ENCODE data around the gene BUD13.
"Not testable (repeated sequence)": the region's sequence is repeated elsewhere in the genome, so short reads cannot be mapped to it uniquely, and the experiment has no call there.

The BUD13 gene

DNA sequence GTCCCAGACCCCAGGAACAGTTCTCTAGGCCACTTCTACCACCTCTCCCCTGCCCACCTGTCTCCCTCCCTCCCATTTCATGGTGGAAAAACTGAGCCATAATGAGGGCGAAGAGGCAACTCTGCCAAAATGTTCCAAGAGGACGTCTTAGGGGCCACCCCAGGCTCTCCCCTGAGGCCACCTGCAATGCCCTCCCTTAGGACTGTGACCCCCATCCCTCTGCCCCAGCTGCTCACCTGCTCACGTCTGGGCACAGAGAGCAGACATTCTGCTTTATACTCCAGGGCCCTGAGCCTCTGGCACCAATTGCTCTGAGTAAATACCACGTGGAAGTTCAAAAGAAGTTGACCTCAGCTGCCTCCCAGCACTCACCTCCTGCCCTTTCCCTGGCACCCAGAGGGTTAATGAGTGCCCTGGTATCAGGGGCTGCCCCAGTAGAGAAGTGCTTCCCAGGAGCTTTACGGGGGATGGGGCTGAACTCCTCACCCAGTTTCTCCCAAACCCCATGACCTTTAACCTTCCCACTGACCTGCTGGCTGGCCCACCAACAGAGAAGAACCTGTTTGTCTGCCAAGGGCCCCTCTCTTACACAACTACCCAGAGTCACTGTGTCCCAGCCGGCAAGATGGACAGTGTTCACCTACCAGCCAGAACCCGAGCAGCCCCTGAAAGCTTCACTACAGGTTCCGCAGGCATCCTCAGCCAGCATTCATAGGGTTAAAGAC is 19.5 kb upstream of the BUD13 start:
- no peak for DNase-seq (ENCODE audit: low read depth)

DNA sequence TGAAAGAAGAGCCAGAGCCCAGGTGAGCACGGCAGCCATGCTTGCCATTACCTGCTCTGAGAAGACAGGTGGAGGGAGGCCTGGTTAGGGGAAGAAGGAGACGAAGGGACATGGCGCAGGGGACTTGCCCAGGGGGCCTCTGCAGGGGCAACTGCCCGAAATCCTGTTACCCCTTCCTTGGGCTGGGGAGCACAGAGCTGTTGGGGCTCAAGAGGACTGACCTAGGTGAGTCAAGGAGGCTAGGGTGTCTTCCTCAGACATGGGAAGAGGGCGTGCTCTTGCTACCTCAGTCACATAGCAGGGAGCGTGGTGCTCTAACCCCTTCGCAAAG is 19.0 kb upstream of the BUD13 start, which contains the start of gene APOA5:
Gene APOA5, minus strand, starts transcription at position 67 of the 331 bp plus-strand sequence. Its CDS starts 19 bp downstream, at position 48.
- DNase-seq (ENCODE audit: low read depth) = no peak

DNA sequence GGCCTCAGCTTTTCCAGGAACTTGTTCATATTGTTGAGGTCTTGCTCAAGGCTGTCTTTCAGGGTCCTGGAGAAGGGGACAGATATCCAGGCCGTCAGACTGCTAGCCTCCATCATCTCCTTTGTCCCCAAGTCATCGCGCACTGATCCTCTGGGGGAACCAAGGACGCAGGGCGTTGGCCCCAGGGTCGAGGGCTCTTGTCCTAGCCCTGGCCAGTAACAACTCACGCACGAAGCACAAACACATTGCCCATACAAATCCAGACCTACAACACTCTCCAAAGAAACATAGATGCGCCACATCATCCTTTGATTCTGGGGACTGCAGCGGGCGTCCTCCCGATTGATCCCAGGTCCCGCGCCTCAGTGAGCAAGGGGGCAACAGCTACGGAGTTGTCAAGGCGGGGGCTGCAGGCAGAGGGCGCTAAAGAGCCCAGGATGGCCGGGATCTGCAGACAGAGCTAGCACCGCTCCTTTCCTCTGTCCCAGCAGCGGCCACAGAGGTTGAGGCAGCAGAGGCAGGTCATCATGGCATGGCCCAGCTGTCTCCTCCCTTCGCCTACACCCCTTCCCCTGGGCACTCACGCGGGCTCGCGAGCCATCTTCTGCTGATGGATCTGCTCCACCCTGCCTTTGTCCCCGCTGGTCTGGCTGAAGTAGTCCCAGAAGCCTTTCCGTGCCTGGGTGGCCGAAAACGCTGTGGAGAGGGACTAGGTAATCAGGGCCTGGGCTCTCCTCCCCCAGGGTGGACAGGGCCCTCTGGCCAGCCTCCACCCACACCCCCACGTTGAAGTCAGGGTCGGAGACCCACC is 18.4 kb upstream of the BUD13 start:
- peak; percentile 61 for DNase-seq (ENCODE audit: low read depth)

DNA sequence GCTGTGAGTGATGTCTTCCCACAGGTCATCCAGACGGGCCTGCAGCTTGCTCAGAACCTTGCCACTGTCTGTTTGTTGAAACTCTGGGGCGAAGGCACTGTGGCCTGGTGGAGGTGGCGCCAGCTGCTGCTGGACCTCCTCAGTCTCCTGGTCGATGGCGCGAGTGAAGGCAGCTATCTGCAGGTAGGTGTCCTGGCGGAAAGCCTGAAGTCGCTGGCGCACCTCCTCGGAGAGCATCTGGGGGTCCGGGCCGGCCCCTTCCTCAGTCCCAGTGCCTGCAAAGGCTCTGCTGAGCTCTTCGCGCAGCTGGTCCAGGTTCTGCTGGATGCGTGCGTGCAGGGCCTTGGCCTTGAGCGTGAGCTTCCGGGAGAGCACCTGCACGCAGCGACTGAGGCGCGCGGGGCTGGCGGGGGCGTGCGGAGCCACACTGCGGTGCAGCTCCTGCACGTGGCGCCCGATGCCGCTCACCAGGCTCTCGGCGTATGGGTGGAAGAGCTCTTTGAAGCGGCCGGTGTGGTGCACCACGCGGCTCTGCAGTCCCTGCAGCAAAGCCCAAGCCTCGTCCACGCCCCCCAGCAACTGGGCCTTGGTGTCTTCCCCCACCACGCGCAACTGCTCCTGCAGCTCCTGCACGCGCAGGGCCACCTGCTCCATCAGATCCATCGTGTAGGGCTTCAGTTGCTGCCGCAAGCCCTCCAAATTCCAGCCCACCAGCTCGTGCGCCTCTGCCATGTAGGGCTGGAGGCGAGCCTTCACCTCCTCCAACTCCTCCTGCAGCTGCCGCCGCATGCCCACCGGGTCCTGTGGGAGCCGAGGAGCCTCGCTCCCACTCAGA is 17.6 kb upstream of the BUD13 start:
- no peak for DNase-seq (ENCODE audit: low read depth)

DNA sequence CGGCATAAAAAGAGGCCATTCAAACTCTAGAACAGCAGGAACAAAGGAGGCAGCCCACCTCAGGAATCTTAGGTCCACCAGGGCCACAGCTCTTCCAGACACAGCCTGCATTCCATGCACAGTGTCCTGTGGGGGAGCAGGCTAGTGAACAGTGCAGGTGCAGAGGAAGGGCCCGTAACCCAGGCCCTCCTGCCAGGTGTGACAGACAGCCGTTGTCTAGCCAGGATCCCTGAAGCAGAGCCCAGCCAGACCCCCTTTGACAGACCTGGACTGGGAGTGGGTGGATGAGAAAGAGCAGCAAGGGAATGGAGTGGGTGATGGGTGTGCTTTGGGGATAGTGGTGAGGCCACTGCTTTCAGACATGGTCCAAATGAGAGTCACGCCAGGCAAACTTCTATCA is 16.2 kb upstream of the BUD13 start:
- no peak for DNase-seq (ENCODE audit: low read depth)

DNA sequence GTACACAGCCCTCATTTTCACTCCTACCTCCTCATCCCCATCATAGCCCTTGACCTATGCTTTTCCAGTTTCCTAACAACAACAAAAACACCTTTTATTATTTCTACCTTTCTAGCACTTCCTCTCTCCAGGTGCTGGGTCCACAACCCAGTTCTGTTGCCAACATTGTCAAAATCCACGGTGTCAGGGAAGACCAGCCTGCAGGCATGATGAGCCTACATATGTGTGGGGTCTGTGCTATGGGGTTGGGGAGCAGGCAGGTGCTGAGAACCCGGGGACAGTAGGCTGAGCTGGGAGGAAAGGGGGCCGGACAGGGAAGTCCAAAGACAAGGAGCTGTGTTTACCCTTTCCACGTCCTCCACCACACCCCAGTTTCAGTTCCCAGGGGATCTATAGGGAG is 15.7 kb upstream of the BUD13 start:
- DNase-seq (ENCODE audit: low read depth) = no peak

DNA sequence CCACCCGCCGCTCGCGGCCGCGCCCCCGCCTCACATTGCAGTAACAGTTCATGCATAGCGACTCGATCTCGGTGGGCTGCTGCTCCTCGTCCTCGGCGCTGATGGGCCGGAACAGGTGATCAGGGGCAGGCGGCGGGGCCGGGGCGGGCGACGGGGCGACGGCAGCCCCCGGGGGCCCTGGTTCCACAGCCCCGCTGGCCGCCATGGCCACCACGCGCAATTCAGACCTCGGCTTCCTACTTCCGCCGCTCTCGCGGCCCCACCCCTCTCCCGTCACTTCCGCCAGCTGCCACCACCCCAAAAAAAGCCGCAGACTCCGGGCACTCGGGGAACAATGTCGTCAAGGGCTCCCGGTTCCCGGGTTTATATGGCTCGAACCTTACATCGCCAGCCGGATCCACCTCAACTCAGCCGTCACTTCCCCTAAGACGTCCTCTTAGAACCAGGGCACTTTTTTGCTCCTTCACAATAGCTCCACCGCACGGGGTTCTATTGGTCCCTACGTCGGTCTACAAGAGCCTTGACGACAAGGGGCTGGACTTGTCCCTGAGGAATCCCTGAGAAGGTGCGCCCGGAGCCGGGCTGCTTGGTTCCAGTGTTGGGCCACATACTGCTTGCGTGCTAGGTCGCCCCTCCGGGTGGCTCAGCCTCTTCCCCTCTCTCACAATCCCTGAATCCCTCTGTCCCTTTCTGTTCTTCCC is 15.1 kb upstream of the BUD13 start, which contains the start of gene ZPR1:
Gene ZPR1, minus strand, starts transcription at position 238 of the 701 bp plus-strand sequence. Its CDS starts 33 bp downstream, at position 205.
- DNase-seq (ENCODE audit: low read depth) = peak; percentile 76

DNA sequence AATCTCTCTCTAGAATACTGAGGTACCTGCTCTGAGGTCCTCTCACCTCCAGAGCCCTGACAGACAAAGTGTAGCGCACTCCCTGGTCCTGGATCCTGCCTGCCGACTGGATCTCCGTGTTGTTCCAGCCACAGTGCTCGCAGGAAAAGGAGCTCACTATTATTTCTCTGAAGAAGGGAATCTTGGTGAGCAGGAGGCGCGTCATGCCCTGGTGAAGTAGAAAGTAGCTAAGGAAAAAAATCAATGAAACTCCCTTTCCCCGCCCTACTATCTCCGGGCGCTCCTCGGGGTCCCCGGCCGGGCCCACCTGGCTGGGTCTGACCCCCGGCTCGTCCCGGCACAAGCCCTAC is 14.6 kb upstream of the BUD13 start:
- DNase-seq (ENCODE audit: low read depth) = no peak

DNA sequence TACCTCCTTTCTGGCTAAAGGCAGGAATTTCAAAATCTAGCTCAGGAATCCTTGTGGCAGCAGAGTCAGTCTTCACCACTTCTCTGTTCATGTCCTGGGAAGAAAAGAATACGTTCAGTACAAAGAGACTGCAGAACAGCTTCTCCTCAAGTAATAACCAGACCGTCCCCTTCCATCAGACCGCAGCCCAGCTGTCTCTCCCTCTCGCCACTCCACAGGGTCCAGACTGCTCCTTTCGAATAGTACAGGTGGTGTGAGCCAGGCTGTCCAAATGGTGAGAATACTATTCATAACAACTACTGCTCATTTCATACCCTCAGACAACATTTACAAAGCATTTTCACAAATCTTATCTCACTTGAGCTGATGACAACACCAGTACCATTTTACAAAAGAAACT is 14.2 kb upstream of the BUD13 start:
- DNase-seq (ENCODE audit: low read depth) = no peak

DNA sequence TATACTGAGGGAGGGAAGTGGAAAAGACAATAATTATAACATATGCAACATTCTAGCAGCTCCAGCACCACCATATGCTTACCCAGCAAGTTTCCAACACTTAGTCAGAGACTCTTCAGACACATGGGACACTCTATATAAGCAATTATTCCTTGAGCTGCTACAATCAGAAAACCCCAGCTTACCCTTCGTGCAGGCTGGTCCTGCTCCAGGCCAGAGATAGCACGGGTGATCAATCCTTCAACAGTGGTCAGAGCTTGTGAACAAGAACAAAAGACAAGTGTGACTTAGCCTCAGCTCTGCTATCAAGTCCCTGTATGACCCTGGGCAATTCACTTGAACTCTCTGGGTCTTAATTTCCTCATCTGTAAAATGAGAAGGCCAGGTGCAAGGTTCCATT is 13.5 kb upstream of the BUD13 start:
- no peak for DNase-seq (ENCODE audit: low read depth)

DNA sequence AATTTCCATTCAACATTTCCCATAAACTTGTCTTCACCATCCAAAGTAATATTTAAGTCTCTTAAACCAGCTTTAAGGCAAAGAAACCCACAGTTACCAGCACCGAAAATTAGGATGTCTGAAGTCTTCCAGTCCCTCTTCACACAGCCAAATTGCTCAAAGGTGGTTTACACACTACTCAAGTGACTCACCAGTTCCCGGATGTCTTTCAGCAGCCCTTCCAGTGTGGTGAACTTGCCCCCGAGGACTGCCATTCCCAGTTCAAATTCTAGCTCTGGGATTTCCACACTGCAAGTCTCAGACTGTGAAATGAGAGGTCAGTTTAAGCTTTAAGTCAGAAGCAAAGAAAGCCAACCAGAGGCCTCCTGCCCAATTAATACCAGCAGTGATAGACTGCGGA is 9.9 kb upstream of the BUD13 start:
- DNase-seq (ENCODE audit: low read depth) = no peak

DNA sequence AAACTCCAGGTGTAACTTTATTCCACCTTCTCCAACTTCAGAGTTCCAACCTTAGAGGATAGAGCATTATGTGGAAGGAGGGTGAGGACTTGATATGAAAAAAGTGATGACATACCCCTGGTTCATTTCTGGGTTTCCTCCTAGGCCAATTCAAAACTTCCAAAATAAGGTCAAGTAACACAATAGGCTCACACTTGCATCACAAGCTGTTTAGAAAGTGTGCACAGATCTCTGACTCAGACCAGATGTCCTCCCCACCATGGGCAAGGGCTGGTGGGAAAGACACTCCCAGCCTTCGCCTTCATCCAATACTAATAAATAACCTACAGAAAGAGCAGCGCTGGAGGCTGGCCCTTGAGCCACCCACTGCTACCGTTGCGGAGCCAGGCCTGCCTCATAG is 5.8 kb upstream of the BUD13 start:
- DNase-seq (ENCODE audit: low read depth) = no peak

DNA sequence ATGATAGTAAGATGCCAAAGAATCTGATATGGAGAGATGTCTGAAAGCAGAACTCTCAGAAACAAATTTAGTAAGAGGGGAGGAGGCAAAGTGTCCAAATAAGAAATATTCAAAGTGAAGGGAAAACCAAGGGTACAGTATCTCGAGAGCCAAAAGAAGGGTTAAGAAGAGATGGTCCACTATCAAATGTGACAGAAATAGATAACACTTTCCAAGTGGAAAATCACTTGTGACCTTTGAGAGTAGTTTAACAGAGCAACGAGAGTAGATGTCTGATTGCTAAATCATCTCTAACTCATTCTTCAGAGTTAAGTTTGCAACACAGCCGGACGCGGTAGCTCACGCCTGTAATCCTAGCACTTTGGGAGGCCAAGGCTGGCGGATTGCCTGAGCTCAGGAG is 4.3 kb upstream of the BUD13 start:
- DNase-seq (ENCODE audit: low read depth) = no peak

DNA sequence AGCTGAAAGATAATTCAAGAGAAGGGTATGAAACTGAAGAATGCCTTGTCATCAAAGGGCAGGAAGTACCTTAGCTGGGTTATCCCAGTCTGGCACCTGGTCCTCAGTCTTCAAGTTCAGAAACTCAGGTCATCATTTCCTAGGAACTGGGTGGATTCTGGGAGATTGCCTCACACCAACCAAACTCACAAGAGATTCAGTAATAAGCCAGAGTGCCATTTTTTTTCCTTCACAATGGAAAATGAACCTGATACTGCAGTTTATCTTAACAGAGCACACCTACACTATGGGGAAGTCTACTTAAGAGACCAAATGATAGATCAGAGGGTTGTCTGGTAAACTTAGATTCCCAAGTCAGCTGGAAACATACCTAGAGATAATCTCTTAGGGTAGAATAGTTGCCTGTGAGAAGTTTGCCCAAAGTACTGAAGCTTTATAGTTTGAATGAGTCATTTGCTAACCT is 3.8 kb upstream of the BUD13 start:
- no peak for DNase-seq (ENCODE audit: low read depth)

DNA sequence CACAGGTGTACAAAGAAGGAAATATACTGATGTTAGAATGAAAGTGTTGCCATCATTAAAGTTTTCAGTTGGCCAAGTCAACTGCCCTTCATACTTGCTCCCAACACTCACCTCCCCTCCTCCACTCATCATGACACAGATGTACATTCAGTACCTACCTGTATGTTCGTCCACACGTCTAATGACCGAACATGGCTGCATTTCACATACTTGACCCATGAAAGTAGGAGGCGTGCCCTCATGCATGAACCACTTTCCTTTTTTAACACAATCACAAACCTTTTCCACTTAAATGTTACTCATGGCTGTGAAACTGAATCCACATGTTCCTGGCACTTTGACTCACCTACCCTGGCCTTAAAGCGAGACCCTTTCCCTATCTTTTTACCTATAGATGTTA is 3.2 kb upstream of the BUD13 start:
- no peak for DNase-seq (ENCODE audit: low read depth)

DNA sequence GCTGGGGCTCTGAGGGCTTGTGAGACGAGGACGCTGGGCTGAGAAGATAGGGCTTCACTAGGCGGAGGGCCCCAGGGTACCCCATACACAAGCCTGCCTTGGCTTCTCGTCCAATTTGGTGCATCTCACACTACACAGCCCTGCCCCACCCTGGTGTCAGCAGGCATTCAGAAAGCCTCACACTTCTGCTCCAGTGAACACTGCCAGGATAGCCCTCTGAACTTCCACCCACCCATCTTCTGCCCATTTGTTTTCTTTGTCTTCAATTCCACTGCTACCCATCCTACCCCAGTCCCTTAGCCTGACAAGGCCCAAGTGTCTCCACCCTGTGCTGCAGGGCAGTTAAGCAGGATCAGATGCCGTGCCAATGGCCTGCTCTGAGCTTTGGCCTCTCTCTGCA is 1.9 kb upstream of the BUD13 start:
- no peak for DNase-seq (ENCODE audit: low read depth)

DNA sequence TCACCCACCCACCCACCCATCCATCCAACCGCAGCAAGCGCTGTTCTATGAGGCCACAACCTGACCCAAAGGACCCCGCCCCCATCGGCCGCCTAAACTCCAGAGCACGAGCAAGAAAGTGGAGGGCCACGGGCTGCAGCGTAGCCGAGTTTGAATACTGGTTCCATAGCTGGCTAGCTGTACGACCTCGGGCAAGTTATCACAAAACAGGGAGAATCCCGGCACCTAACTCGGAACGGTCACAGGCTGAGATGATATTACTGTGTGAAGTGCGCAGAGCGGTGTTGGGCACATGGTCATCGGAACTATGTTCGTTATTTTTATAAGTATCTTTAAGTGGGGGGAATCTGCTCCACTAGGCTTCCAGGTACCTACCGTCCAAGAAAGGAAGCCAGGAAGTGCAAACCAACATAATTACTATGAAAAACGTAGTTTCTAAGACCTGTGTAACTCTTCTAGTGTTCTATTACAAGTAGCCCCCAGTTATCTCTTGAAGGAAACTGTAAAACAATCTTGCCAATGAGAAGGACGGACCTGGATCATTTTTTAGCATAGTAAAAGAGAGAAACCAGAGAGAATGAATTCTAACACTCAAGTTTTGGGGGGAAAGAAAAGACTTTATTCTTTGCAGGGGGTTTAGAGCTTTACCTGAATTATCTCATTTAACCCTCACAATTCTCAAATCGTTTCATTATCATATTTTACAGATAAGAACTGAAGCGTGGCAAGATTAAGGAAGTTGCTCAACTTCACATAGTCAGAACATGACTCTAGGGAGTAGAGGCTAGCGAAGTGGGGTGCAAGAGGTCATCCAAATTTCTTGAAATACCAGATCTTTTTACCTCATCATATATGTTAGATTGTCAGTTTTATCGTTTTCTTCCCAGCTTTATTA is 663 bp upstream of the BUD13 start:
- no peak for DNase-seq (ENCODE audit: low read depth)

DNA sequence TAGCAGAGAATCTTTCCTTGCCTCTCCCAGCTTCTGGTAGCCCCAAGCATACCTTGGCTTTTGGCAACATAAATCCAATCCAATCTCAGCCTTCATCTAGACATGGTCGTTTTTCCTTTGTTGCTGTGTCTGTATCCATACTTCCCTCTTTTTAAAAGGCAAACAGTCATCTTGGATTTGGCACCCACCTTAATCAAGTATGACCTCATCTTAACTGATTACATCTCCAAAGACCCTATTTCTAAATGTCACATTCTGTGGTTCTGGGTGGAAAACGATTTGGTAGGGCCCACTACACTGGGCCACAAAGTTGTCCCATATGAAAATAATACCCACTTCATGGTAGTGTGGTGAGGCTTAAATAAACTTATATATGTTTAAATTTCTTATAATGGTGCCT is 852 bp downstream of the BUD13 start:
- DNase-seq (ENCODE audit: low read depth) = no peak

DNA sequence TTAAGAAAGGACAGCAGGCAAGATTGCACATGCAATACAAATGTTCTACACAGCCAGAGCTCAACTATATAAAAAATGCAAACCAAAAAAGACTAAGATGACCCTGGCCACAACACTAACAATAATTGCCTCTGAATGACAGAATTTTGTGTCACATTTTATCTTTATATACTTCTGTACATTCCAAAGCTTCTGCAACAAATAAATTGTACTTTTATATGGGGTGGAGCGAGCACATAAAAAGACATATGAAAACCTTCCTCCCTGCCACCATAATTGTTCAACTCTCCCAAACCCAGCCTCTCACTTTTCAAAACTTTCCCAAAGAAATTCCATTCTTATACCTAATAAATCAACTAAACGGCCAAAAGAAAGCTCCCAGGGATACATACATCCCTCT is 10.7 kb downstream of the BUD13 start:
- DNase-seq (ENCODE audit: low read depth) = no peak

DNA sequence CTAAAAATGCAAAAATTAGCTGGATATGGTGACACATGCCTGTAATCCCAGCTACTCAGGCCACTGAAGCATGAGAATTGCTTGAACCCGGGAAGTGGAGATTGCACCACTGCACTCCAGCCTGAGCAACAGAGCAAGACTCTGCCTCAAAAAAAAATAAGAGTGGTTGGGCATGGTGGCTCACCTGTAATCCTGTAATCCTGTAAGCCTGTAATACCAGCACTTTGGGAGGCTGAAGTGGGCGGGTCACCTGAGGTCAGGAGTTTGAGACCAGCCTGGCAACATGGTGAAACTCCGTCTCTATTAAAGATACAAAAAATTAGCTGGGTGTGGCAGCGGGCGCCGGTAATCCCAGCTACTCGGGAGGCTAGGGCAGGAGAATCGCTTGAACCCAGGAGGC is 16.7 kb downstream of the BUD13 start:
- not testable (repeated sequence) for DNase-seq (ENCODE audit: low read depth)

Measured in stimulated activated CD4-positive, alpha-beta T cell treated with anti-CD3 and anti-CD28 coated beads, Interleukin-2, amount 100 ng/mL, for 4 hours (primary cell).